DOHH2 (cell line): ENCODE results near the gene ARRDC4.

Source experiments
- H3F3A ChIP-seq: fragments of 200-600 bp; sonication (generic), shearing (Covaris generic); 2 replicates; pipeline ENCODE4 v1.6.0; 2016; ENCODE audit warnings: antibody characterized with exemption, mild to moderate bottlenecking; ENCODE audit not compliant: control insufficient read depth, insufficient read depth
- H3K27ac ChIP-seq: fragments of 200-600 bp; sonication (generic); 2 replicates; pipeline ENCODE4 v1.5.1; 2014; ENCODE audit warnings: low read depth, mild to moderate bottlenecking, low read length, moderate library complexity
- H3K27me3 ChIP-seq: fragments of 200-600 bp; sonication (generic); 2 replicates; pipeline ENCODE4 v1.6.1; 2014; ENCODE audit warnings: mild to moderate bottlenecking, low read length, mixed read lengths; ENCODE audit not compliant: control insufficient read depth
- H3K36me3 ChIP-seq: fragments of 200-600 bp; sonication (generic); 2 replicates; pipeline ENCODE4 v1.6.1; 2014; ENCODE audit warnings: mild to moderate bottlenecking, low read length, moderate library complexity, mixed read lengths; ENCODE audit not compliant: control insufficient read depth
- H3K4me1 ChIP-seq: fragments of 200-600 bp; sonication (generic); 2 replicates; pipeline ENCODE4 v1.6.1; 2014; ENCODE audit warnings: mild to moderate bottlenecking, low read length, mixed read lengths; ENCODE audit not compliant: control insufficient read depth
- H3K4me2 ChIP-seq: fragments of 200-600 bp; sonication (generic); 2 replicates; pipeline ENCODE4 v1.6.0; 2014; ENCODE audit warnings: mild to moderate bottlenecking, low read length, moderate library complexity
- H3K4me3 ChIP-seq: fragments of 200-600 bp; sonication (generic); 2 replicates; pipeline ENCODE4 v1.5.1; 2014; ENCODE audit warnings: mild to moderate bottlenecking, low read length, mixed read lengths
- H3K79me2 ChIP-seq: fragments of 200-600 bp; sonication (generic); 2 replicates; pipeline ENCODE4 v1.6.1; 2014; ENCODE audit warnings: mild to moderate bottlenecking, low read length, mixed read lengths; ENCODE audit not compliant: control insufficient read depth
- H3K9me2 ChIP-seq: fragments of 200-600 bp; sonication (generic); replicated peaks from 2 replicates; pipeline ENCODE4 v1.6.1; 2014; ENCODE audit warnings: mild to moderate bottlenecking, low read length, mixed read lengths; ENCODE audit not compliant: control insufficient read depth
- H3K9me3 ChIP-seq: fragments of 200-600 bp; sonication (generic); 2 replicates; pipeline ENCODE4 v1.6.1; 2014; ENCODE audit warnings: antibody characterized with exemption, low read length, mixed read lengths; ENCODE audit not compliant: control insufficient read depth, insufficient read depth
- H4K20me1 ChIP-seq: fragments of 200-600 bp; sonication (generic); 2 replicates; pipeline ENCODE4 v1.6.0; 2014; ENCODE audit warnings: low read depth, mild to moderate bottlenecking, antibody characterized with exemption, low read length, moderate library complexity; ENCODE audit not compliant: control insufficient read depth, insufficient read depth
- EZH2phosphoT487 ChIP-seq: fragments of 200-600 bp; sonication (generic); IDR thresholded peaks from 2 replicates; pipeline ENCODE4 v1.6.1; 2017; ENCODE audit warnings: borderline replicate concordance, mild to moderate bottlenecking, antibody characterized with exemption, low read length, moderate library complexity, mixed read lengths
- TF ChIP-seq, protein P1 (sequence below): fragments of 200-600 bp; sonication (generic); IDR thresholded peaks from one replicate; pipeline ENCODE4 v1.5.1; 2014; ENCODE audit warnings: antibody characterized with exemption, mild to moderate bottlenecking, low read depth, low read length; ENCODE audit not compliant: poor library complexity, severe bottlenecking

The ARRDC4 gene

DNA sequence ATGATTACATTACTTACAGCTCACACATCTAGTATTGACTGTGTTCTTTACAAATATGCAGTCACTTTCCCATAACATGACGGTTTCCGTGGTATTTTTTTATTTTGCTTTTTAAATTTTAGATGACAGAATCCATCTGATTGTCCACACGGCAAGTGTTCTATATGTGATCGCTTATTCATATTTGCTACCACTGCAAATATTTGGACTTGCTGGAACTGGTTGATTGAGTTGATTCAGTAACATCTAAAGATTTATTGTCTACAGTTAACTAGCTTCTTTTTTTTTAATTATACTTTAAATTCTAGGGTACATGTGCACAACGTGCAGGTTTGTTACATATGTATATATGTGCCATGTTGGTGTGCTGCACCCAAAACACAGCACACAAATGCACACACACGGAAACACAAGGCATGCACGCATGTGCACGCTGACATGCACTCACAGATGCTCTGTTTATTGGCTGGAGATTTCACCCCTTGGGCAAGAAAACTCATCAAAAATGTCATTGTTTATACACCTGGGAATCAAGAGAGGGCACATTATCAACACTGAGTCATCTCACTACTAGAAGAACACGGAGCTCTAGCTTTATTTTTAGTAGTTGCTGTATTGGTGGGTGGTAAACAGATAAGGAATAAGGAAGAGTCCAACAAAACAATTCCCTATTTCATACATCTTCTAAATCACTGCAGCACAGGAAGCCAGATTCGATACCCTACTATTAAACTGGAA lies 16.4 kb downstream of the ARRDC4 start:
- Histone ChIP-seq H3K4me2 (no peak overlapping the region), H3F3A (no peaks in the 10 kb centered on the region), H3K9me2 (no peaks in the 10 kb centered on the region), H3K9me3 (no peaks in the 10 kb centered on the region), H3K27ac (no peak overlapping the region), H3K36me3 (no peaks in the 10 kb centered on the region), H3K79me2 (no peaks in the 10 kb centered on the region), H3K4me1 (no peaks in the 10 kb centered on the region), H3K27me3 (no peaks in the 10 kb centered on the region), H3K4me3 (no peak overlapping the region), H4K20me1 (no peaks in the 10 kb centered on the region)
- TF ChIP-seq, protein P1, sequence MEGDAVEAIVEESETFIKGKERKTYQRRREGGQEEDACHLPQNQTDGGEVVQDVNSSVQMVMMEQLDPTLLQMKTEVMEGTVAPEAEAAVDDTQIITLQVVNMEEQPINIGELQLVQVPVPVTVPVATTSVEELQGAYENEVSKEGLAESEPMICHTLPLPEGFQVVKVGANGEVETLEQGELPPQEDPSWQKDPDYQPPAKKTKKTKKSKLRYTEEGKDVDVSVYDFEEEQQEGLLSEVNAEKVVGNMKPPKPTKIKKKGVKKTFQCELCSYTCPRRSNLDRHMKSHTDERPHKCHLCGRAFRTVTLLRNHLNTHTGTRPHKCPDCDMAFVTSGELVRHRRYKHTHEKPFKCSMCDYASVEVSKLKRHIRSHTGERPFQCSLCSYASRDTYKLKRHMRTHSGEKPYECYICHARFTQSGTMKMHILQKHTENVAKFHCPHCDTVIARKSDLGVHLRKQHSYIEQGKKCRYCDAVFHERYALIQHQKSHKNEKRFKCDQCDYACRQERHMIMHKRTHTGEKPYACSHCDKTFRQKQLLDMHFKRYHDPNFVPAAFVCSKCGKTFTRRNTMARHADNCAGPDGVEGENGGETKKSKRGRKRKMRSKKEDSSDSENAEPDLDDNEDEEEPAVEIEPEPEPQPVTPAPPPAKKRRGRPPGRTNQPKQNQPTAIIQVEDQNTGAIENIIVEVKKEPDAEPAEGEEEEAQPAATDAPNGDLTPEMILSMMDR: no peak
- no peak for TF ChIP-seq EZH2phosphoT487

DNA sequence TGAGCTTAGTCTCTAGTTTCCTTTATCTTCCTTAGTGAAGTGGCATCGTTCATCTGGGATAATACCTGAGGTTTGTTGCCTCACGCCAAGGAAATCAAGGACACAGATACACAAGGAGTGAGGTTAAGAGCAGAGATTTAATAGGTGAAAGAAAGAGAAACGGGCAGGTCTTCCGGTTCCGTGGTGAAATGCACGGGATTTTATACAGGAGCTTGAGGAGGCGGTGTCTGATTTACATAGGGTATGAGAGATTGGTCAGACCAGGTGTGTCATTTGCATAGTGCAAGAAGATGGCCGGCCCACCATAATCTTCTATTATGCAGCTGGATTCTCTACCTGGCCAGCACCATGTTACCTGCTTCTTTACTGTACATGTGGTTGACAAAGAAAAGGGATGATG lies 17.2 kb downstream of the ARRDC4 start:
- Histone ChIP-seq H3K4me3 (no peak overlapping the region), H3K9me3 (no peaks in the 10 kb centered on the region), H3K9me2 (no peaks in the 10 kb centered on the region), H3K36me3 (no peaks in the 10 kb centered on the region), H3K27me3 (no peaks in the 10 kb centered on the region), H3K79me2 (no peaks in the 10 kb centered on the region), H3K4me2 (no peak overlapping the region), H3K4me1 (no peaks in the 10 kb centered on the region), H4K20me1 (no peaks in the 10 kb centered on the region), H3K27ac (no peak overlapping the region), H3F3A (no peaks in the 10 kb centered on the region)
- TF ChIP-seq, protein P1: no peak
- TF ChIP-seq EZH2phosphoT487: no peak

DNA sequence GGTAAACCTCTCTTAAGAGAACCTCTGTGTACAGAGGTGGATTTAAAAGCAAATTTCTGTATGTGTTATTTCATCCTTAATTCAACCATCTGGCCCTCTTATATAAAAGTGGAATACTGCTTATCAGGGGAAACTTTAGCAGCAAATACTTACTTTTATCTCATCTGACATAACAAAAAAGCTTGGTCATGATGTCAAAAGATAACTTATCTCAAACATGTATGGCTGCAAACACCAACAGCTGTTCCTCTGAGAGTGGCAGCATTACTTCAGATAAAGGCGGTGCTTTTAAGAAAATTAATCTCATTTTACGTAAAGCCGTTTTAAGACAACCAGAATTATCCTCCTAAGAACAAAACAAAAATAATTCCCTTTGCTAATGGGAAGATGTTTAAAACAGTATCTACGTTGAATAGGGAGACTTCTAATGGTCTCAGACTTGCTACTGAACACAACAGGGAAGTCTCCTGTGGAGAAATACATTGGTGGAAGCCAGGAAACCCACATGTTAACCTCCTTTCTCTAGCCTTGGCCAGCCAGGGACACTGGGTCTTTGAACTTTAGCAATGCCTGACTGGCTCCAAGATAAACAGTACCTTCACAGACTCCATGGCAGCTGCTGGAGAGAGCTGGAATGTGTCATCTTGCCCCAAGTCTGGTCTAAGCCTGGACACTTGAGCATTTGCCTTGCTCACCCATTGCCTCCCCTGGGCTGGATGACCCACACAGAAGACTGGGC lies 18.1 kb downstream of the ARRDC4 start:
- Histone ChIP-seq H3K9me2 (no peaks in the 10 kb centered on the region), H3K79me2 (no peaks in the 10 kb centered on the region), H3K27ac (no peak overlapping the region), H3K36me3 (no peaks in the 10 kb centered on the region), H3K4me3 (no peak overlapping the region), H3K4me2 (no peak overlapping the region), H3F3A (no peaks in the 10 kb centered on the region), H3K27me3 (no peaks in the 10 kb centered on the region), H4K20me1 (no peaks in the 10 kb centered on the region), H3K9me3 (no peaks in the 10 kb centered on the region), H3K4me1 (no peaks in the 10 kb centered on the region)
- TF ChIP-seq EZH2phosphoT487: no peak
- TF ChIP-seq, protein P1: no peak
